HepG2 (cell line): ENCODE measurements around the gene NOC2L. TPM values are rescaled to one million over a fixed set of nuclear protein-coding genes. Genes with fewer than 3 reads are reported as not detected.

Experiments used
- EP300 ChIP-seq, 3 experiments: sonication (generic) in 1 of 3; formaldehyde crosslinking in 1 of 3; IDR thresholded peaks; 2 replicates each; pipeline versions ENCODE4 v1.5.1 to v1.6.1; 2011 to 2020; ENCODE audit warnings: low read depth in 2 of 3, low read length in 2 of 3, borderline replicate concordance in 1 of 3, improper control_type of control experiment in 1 of 3, mild to moderate bottlenecking in 1 of 3, missing genetic modification reagents in 1 of 3, moderate library complexity in 1 of 3
- FLYWCH1 ChIP-seq: sonication (generic); formaldehyde crosslinking; IDR thresholded peaks from 2 replicates; pipeline ENCODE4 v1.8.1; 2023; ENCODE audit warnings: mild to moderate bottlenecking, missing genetic modification reagents
- GLI4 ChIP-seq: sonication (generic); formaldehyde crosslinking; IDR thresholded peaks from 2 replicates; pipeline ENCODE4 v1.5.1; 2020; ENCODE audit warnings: missing genetic modification reagents, mild to moderate bottlenecking, moderate library complexity, borderline replicate concordance
- JUND ChIP-seq: sonication (generic); formaldehyde crosslinking; IDR thresholded peaks from 2 replicates; pipeline ENCODE4 v1.8.0; 2022; ENCODE audit warnings: mild to moderate bottlenecking, missing genetic modification reagents
- NFRKB ChIP-seq: fragments of 450-650 bp; IDR thresholded peaks from 2 replicates; pipeline ENCODE4 v1.6.1; 2017
- PHF5A ChIP-seq: IDR thresholded peaks from one replicate; pipeline ENCODE4 v1.6.1; 2018; ENCODE audit warnings: low read depth, missing genetic modification reagents; ENCODE audit not compliant: unreplicated experiment
- SAFB2 ChIP-seq: sonication (generic); formaldehyde crosslinking; IDR thresholded peaks from 2 replicates; pipeline ENCODE4 v1.5.1; 2020; ENCODE audit warnings: missing genetic modification reagents, low read depth, mild to moderate bottlenecking, borderline replicate concordance
- SIN3A ChIP-seq: IDR thresholded peaks from 2 replicates; pipeline ENCODE4 v1.6.1; 2011; ENCODE audit warnings: low read depth, mild to moderate bottlenecking, control low read depth, low read length, borderline replicate concordance
- SP5 ChIP-seq: IDR thresholded peaks from 2 replicates; pipeline ENCODE4 v1.6.1; 2016; ENCODE audit warnings: low read depth, borderline replicate concordance
- TBL1XR1 ChIP-seq: fragments of 150-350 bp; IDR thresholded peaks from 2 replicates; pipeline ENCODE4 v1.6.1; 2014; ENCODE audit warnings: borderline replicate concordance, low read length; ENCODE audit not compliant: partially characterized antibody
- TEAD3 ChIP-seq: optimal IDR thresholded peaks from 2 replicates; pipeline ENCODE3; 2016; ENCODE audit warnings: borderline replicate concordance
- ZBTB37 ChIP-seq: sonication (generic); formaldehyde crosslinking; IDR thresholded peaks from 2 replicates; pipeline ENCODE4 v1.4.0; 2020; ENCODE audit warnings: mild to moderate bottlenecking, missing genetic modification reagents
- ZFP1 ChIP-seq: IDR thresholded peaks from 2 replicates; pipeline ENCODE4 v1.6.1; 2016
- ZNF768 ChIP-seq: sonication (generic); formaldehyde crosslinking; IDR thresholded peaks from 2 replicates; pipeline ENCODE4 v1.4.0; 2020; ENCODE audit warnings: missing genetic modification reagents
- ZNF784 ChIP-seq: sonication (generic); formaldehyde crosslinking; IDR thresholded peaks from 2 replicates; pipeline ENCODE4 v1.5.1; 2020; ENCODE audit warnings: missing genetic modification reagents, mild to moderate bottlenecking, borderline replicate concordance
- ZXDC ChIP-seq: sonication (generic); formaldehyde crosslinking; IDR thresholded peaks from 2 replicates; pipeline ENCODE4 v1.5.0; 2020; ENCODE audit warnings: mild to moderate bottlenecking, missing genetic modification reagents
- polyA plus RNA-seq, 8 experiments: library from polyadenylated mRNA; depleted of rRNA in 3 of 8; stranded (reverse) in 7 of 8; unstranded in 1 of 8; fragments of >200 nt; fragmentation: Illumina TruSeq in 4 of 8; extraction: Trizol in 4 of 8; gene quantifications; 2 replicates each; pipeline versions ENCODE4 v1.2.1 to v1.2.3, GENCODE V29; 2011 to 2016; ENCODE audit warnings: low read depth in 4 of 8, missing spikeins in 1 of 8, mixed read lengths in 1 of 8; ENCODE audit not compliant: insufficient read depth in 1 of 8
- total RNA-seq, 5 experiments: library from RNA; depleted of rRNA; stranded (reverse); fragments of >200 nt; fragmentation: Illumina TruSeq; extraction: Trizol; gene quantifications; 2 replicates each; pipeline ENCODE4 v1.2.3, GENCODE V29; 2016; ENCODE audit warnings: low read depth in 1 of 5
- TF ChIP-seq, protein P1 (sequence below): sonication (generic); formaldehyde crosslinking; IDR thresholded peaks from 2 replicates; pipeline ENCODE4 v1.8.0; 2022; ENCODE audit warnings: mild to moderate bottlenecking, missing genetic modification reagents; ENCODE audit not compliant: insufficient replicate concordance
- TF ChIP-seq, protein P2 (sequence below): sonication (generic); formaldehyde crosslinking; IDR thresholded peaks from 2 replicates; pipeline ENCODE4 v1.5.1; 2020; ENCODE audit warnings: mild to moderate bottlenecking, missing genetic modification reagents, moderate library complexity

Gene NOC2L
- total and polyA plus RNA-seq, 2 of the 13 experiments (the other 11 are each of a cell fraction or from before 2014, with no cell fraction given), result 32.0 to 103 TPM

GRCh38 chr1:1004780-1005697, 46.0 kb upstream of the NOC2L start (continued):
- TF ChIP-seq ZBTB37 (CRISPR knock-in tag) (no peak), GLI4 (CRISPR knock-in tag) (0 out of 2 replicates have a peak, but pooled peaks have one; percentile 48), EP300 (IDR thresholded peaks at IDR 0.05; ENCODE audit: low read depth in 2 of 2, low read length in 2 of 2) (0 out of 4 replicates have a peak, but pooled peaks of 1 of the 2 experiments have one; percentile 6), EP300 (CRISPR knock-in tag; IDR thresholded peaks at IDR 0.05; ENCODE audit: borderline replicate concordance) (no peak), SP5 (CRISPR knock-in tag) (0 out of 2 replicates have a peak, but pooled peaks have one; percentile 26), ZNF784 (CRISPR knock-in tag) (no peak), SAFB2 (peak; percentile 35; the same call in 1 of the 2 replicates), SIN3A (peak; percentile 54; the same call in 1 of the 2 replicates), ZNF768 (CRISPR knock-in tag) (peak; percentile 33; the same call in 1 of the 2 replicates), ZXDC (CRISPR knock-in tag) (peak; percentile 41; the same call in 1 of the 2 replicates), JUND (CRISPR knock-in tag) (0 out of 2 replicates have a peak, but pooled peaks have one; percentile 18), NFRKB (no peak), ZFP1 (CRISPR knock-in tag) (no peak), FLYWCH1 (CRISPR knock-in tag) (no peak), TEAD3 (CRISPR knock-in tag) (peak; percentile 39), PHF5A (peak; percentile 31), TBL1XR1 (no peak)
- TF ChIP-seq, protein P1, sequence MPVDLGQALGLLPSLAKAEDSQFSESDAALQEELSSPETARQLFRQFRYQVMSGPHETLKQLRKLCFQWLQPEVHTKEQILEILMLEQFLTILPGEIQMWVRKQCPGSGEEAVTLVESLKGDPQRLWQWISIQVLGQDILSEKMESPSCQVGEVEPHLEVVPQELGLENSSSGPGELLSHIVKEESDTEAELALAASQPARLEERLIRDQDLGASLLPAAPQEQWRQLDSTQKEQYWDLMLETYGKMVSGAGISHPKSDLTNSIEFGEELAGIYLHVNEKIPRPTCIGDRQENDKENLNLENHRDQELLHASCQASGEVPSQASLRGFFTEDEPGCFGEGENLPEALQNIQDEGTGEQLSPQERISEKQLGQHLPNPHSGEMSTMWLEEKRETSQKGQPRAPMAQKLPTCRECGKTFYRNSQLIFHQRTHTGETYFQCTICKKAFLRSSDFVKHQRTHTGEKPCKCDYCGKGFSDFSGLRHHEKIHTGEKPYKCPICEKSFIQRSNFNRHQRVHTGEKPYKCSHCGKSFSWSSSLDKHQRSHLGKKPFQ, result peak; percentile 73
- TF ChIP-seq, protein P2, sequence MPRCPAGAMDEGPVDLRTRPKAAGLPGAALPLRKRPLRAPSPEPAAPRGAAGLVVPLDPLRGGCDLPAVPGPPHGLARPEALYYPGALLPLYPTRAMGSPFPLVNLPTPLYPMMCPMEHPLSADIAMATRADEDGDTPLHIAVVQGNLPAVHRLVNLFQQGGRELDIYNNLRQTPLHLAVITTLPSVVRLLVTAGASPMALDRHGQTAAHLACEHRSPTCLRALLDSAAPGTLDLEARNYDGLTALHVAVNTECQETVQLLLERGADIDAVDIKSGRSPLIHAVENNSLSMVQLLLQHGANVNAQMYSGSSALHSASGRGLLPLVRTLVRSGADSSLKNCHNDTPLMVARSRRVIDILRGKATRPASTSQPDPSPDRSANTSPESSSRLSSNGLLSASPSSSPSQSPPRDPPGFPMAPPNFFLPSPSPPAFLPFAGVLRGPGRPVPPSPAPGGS, result peak; percentile 44; the same call in 1 of the 2 replicates
